HG03039 (cell line): ENCODE data around the gene TAL1.

Source experiments
- ATAC-seq: cut with Tn5 transposase; IDR thresholded peaks from one replicate; pipeline ENCODE4 v1.9.1; 2021; ENCODE audit warnings: mild to moderate bottlenecking, moderate library complexity; ENCODE audit not compliant: unreplicated experiment

The TAL1 gene

GRCh38 chr1:47229886-47230691 lies 1.9 kb downstream of the TAL1 start:
- ATAC-seq = no peak

DNA sequence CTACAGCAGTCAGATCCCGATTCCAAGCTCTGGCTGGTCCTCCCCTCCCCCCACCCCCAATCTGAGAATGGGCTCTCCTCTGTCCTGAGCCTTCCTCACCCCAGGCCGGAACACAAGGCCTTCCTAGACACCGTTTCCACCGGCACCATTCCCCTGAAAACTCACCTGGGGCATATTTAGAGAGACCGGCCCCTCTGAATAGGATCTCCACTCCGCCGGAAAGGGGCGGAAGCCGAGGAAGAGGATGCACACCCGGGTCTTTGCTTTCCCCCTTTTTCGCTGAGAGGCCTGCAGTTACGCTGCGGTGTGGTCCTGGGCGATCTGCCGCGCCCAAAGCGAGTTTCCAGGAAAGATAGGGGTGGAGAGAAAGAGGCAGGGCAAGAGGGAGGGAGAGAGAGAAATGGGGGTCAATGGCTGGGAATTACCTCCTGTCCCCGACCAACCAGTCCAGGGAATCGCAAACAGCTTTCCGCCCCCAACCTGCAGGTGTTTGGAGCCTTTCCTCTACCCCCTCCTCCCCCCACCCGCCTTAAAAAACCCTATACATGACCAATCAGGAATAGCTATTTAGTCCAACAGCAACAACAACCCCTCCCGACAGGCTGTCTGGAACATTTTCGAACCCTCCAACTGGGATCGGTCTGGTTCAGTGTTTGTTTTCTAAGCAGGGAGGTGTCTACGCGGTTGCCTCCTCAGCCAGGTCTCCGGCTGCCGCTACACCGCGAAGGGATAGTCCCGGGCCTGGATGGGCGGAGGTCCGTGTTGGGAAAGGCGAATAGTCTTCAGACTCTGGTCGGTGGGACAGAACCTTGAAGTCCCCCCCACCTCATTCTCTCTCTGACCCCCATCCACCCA lies 2.8 kb downstream of the TAL1 start:
- no peak for ATAC-seq

- no peak for ATAC-seq
Observed at GRCh38 chr1:47228644-47229030, 3.4 kb downstream of the TAL1 start.

DNA sequence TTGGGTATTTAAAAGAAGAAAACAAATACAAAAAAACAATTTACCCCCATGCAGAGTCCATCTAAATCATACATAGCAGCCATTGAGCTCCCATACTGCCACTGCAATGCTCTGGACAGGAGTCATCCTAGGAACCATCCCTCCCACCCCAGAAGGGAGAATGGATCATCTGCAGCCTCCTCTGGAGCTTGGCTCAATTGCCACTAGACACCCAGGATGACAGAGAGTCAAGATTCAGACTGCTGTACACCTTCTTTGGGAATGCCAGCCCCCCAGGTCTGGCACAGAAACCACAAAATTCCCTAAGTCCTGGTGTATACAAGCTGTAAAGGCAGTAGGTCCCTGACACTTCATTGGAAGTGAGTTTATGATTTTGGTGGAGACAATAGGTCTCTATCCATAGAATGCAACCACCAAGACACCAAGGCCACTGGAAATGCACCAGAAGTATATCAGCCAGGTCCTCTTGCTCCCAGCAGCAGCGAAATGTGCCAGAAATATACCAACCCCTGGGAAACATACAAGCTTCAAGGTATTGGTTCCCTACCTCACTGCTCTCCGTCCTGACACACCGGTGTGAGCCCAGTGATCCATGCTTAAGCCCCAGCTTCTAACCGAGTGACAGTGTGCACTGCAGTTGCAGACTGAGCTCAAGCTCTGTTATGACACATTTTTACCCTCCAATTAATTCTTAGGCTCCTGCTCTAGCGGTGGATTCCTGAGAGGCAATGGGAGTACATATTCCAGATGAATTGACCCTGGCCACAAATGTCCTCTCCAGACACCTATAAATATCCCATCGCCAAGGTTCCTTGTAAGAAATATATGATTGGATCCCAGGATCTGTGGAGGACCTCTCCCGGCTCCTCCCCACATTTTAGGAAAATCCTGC lies 4.4 kb downstream of the TAL1 start:
- ATAC-seq = no peak

GRCh38 chr1:47226839-47227215 lies 5.2 kb downstream of the TAL1 start:
- no peak for ATAC-seq

- no peak for ATAC-seq
Observed at GRCh38 chr1:47226121-47226838, 5.7 kb downstream of the TAL1 start.

DNA sequence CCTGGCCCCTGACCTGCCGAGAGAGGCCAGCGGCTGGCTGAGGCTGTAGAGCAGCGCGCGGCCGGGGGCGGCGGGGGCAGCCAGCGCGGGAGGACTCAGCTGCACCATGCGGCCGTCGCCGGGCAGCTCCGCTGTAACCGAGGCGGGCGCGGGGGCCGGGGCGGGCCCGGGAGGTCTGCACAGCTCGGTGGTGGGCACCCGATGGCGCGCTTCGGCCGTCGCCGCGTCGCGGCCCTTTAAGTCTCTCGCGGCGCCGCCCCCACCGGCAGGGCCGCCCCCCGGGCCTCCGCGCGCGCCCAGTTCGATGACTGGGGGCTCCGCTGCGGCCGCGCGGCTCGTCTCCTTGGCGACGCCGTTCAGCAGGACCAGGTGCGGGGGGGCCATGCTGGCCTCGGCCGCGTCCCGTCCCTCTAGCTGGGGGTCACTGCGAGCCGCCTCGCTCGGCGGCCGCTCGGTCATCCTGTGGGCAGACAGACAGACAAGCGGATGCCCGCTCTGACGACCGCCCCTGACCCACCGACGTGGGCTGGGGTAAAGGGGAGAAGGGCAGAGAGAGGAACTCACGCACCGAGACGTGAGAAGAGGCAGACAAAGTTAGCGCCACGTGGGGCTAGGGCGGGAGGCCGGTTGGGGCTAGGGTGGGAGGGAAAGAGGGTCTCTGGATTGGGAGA lies 6.5 kb downstream of the TAL1 start:
- no peak for ATAC-seq

- ATAC-seq = no peak
Observed at GRCh38 chr1:47224676-47225399, 7.2 kb downstream of the TAL1 start.

DNA sequence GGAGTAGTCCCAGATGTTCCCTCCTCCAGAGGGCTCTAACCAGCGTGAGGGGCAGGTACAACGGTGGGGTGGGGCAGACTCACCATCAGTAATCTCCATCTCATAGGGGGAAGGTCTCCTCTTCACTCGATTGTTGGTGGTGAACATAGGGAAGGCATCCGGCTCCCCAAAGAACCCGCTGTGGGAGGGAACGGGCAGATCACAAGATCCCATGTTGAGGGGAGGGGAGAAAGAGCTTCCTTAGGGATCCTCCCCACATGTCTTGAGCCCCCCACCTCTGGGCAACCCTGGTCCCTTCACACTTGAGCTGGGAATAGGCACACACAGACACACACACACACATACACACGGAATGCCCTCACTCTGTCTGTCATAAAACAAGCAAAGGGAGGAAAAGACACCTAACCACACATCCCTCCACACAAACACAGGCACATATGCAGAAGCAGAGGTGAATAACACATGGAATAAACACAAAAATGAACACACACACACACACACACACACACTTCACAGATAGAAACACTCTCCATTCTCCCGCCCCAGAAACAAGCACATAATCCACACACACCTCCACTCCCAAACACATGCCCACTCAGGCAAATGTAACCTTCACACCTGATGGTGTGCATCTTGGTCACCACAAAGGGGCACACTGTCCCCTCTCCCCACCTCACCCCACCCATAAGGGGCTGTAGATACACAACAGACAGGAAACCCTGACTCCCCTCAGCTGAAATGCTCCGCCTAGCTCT lies 7.9 kb downstream of the TAL1 start:
- no peak for ATAC-seq

- no peak for ATAC-seq
Observed at GRCh38 chr1:47223174-47223920, 8.7 kb downstream of the TAL1 start.

GRCh38 chr1:47222476-47222875 lies 9.5 kb downstream of the TAL1 start:
- ATAC-seq = no peak

DNA sequence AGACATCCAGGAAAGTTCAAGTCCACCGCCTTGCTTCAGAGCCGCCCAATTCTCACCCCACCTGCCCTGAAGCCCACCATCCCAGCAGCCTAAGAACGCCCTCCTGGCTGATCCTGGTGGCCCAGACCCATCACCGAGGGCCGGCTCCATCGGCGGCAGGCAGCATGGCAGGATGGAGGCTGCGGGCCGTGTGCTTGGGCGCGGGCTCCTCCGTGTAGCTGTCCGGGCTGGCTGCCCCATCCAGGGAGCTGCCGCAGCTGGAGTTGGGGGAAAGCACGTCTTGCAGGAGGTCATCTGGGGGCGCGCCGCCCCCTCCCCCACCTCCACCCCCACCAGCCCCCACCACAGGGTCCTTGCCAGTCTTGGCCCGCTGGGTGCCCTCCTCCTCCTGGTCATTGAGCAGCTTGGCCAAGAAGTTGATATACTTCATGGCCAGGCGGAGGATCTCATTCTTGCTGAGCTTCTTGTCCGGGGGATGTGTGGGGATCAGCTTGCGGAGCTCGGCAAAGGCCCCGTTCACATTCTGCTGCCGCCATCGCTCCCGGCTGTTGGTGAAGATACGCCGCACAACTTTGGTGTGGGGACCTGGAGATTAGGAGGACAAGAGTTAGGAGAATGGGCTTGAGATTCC lies 12.3 kb downstream of the TAL1 start:
- no peak for ATAC-seq

DNA sequence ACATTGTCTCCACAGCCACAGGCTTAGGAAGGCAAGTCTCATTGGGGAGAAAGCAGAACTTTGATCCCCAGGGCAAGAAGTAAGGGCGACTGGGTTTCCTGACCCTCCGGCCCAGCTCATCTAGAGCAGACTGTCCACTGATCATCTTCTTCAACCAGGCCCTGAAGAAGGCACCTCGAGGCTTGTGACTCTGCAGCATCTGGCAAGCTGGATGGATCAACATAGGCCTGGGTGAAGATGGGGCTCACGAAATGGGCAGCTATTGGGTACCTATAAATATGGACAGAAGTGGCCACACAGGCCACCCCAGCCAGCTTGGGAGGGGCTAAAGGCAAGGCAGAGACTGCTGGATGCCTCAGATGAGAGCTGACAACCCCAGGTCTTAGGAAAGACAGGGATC lies 13.0 kb downstream of the TAL1 start:
- ATAC-seq = no peak

DNA sequence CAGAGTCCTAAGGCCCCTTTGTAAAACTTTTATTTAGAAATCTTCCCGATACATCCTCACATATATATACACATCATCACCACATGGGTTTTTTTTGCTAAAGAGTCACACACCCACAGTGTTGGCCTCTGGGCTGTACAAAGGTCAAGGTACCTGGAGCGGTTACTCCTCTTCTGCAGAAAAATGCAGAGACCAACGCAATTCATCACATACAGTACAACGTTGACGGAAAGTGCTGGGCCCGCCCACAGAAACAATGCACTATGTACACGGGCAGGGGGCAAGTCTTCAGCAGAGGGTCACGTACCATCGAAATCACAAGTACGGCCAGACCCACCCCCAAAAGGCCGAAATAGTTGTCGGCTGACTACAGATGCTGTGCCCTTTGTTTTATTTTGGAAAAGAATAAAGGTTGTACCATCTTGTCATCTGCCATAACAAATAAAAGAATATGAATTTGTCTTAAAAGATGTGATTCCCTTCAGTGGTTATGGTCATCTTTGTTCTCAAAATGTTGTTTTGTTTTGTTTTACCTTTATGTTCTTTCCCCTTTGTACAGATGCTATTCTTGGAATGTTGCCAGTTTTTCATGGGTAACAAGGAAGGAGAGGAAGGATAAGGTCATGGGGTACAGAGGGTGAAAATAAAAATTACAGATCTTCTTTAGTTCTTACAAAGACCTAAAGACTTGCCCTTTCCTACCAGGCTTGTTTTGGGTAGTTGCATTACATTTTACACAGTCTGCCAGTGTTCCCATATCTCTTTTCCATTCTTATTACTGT lies 15.6 kb downstream of the TAL1 start:
- ATAC-seq = no peak

DNA sequence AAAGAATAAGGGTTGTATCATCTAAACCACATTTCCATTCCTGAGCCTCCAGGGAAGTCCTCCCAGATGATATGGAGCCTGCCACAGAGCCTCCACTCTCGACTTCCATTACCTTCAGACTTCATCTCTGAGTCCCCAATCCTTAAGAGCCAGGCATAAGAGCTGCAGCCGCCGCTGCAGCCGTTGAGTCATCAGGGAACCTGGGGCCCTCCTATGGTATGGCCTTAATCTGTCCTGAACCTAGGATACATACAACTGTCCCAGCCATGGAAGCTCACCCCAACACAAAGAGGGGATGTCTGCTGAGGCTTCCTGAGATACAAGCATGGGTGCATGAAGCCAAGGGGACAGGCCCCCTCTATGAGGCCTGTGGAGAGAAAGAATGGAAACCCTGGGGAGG lies 16.3 kb downstream of the TAL1 start:
- ATAC-seq = no peak

GRCh38 chr1:47214549-47214948 lies 17.5 kb downstream of the TAL1 start:
- no peak for ATAC-seq
